ENCODE results near the gene CTAGE1.

The CTAGE1 gene

GRCh38 chr18:22387364-22387763, 30.4 kb downstream of the CTAGE1 start:
- no peak for FAIRE-seq

- FAIRE-seq = no peak
These were observed 32.0 kb downstream of the CTAGE1 start for GRCh38 chr18:22385718-22386117.

GRCh38 chr18:22378672-22379282, 38.9 kb downstream of the CTAGE1 start:
- FAIRE-seq = no peak

- no peak for FAIRE-seq
These were observed 39.9 kb downstream of the CTAGE1 start for GRCh38 chr18:22377769-22378168.

GRCh38 chr18:22370414-22370813, 47.3 kb downstream of the CTAGE1 start:
- no peak for FAIRE-seq

GRCh38 chr18:22368021-22368420, 49.7 kb downstream of the CTAGE1 start:
- no peak for FAIRE-seq

GRCh38 chr18:22367303-22367702, 50.4 kb downstream of the CTAGE1 start:
- FAIRE-seq = no peak

GRCh38 chr18:22363867-22364463, 53.8 kb downstream of the CTAGE1 start:
- no peak for FAIRE-seq
